Measurements from ENCODE around the gene HSPA5.
"Not testable (repeated sequence)": the region's sequence is repeated elsewhere in the genome, so short reads cannot be mapped to it uniquely, and the experiment has no call there.

Gene HSPA5

GRCh38 chr9:125258832-125259534, 17.8 kb upstream of the HSPA5 start:
- TF ChIP-seq ZNF274 (IDR thresholded peaks at IDR 0.05; ENCODE audit: low read depth, low read length) = no peak

GRCh38 chr9:125258160-125258785, 17.1 kb upstream of the HSPA5 start:
- TF ChIP-seq ZNF274 (IDR thresholded peaks at IDR 0.05; ENCODE audit: low read depth, low read length) = no peak
- H3K4me3 ChIP-seq (ENCODE audit: low read length) = no peak overlapping the region

More at GRCh38 chr9:125258832-125259534, 17.8 kb upstream of the HSPA5 start:
- H3K4me3 ChIP-seq (ENCODE audit: low read length) = no peak overlapping the region

- TF ChIP-seq ZNF274 (IDR thresholded peaks at IDR 0.05; ENCODE audit: low read depth, low read length) = no peak
- H3K4me3 ChIP-seq (ENCODE audit: low read length) = no peak overlapping the region
These were observed 14.7 kb upstream of the HSPA5 start for GRCh38 chr9:125255781-125256391.

- TF ChIP-seq ZNF274 (IDR thresholded peaks at IDR 0.05; ENCODE audit: low read depth, low read length) = no peak
These were observed 13.1 kb upstream of the HSPA5 start for GRCh38 chr9:125254231-125254630.

GRCh38 chr9:125246261-125246667, 5.1 kb upstream of the HSPA5 start:
- no peak overlapping the region for H3K4me3 ChIP-seq (ENCODE audit: low read length)
- no peak for TF ChIP-seq ZNF274 (IDR thresholded peaks at IDR 0.05; ENCODE audit: low read depth, low read length)

More at GRCh38 chr9:125254231-125254630, 13.1 kb upstream of the HSPA5 start:
- no peak overlapping the region for H3K4me3 ChIP-seq (ENCODE audit: low read length)

GRCh38 chr9:125243792-125244260, 2.7 kb upstream of the HSPA5 start:
- TF ChIP-seq ZNF274 (IDR thresholded peaks at IDR 0.05; ENCODE audit: low read depth, low read length) = no peak
- H3K4me3 ChIP-seq (ENCODE audit: low read length) = no peak overlapping the region

- no peak for TF ChIP-seq ZNF274 (IDR thresholded peaks at IDR 0.05; ENCODE audit: low read depth, low read length)
- peak overlapping the region; percentile 81 for H3K4me3 ChIP-seq (ENCODE audit: low read length)
These were observed 958 bp upstream of the HSPA5 start for GRCh38 chr9:125241863-125242739.

GRCh38 chr9:125240649-125240999, 519 bp downstream of the HSPA5 start:
- H3K4me3 ChIP-seq (ENCODE audit: low read length) = peak overlapping the region; percentile 76
- TF ChIP-seq ZNF274 (IDR thresholded peaks at IDR 0.05; ENCODE audit: low read depth, low read length) = no peak

GRCh38 chr9:125239631-125240597, 1.2 kb downstream of the HSPA5 start:
- H3K4me3 ChIP-seq (ENCODE audit: low read length) = peak overlapping the region; percentile 76
- TF ChIP-seq ZNF274 (IDR thresholded peaks at IDR 0.05; ENCODE audit: low read depth, low read length) = no peak

- peak overlapping the region; percentile 76; the same call in 1 of the 2 replicates for H3K4me3 ChIP-seq (ENCODE audit: low read length)
- TF ChIP-seq ZNF274 (IDR thresholded peaks at IDR 0.05; ENCODE audit: low read depth, low read length) = no peak
These were observed 2.2 kb downstream of the HSPA5 start for GRCh38 chr9:125238915-125239446.

- H3K4me3 ChIP-seq (ENCODE audit: low read length) = peak overlapping the region; percentile 76; the same call in 1 of the 2 replicates
These were observed 2.8 kb downstream of the HSPA5 start for GRCh38 chr9:125238127-125238914.

GRCh38 chr9:125236520-125237159, 4.5 kb downstream of the HSPA5 start:
- not testable (repeated sequence) for H3K4me3 ChIP-seq (ENCODE audit: low read length)

More at GRCh38 chr9:125238127-125238914, 2.8 kb downstream of the HSPA5 start:
- no peak for TF ChIP-seq ZNF274 (IDR thresholded peaks at IDR 0.05; ENCODE audit: low read depth, low read length)
